ENCODE data around the gene PDCD11.

- TF ChIP-seq, protein P1, sequence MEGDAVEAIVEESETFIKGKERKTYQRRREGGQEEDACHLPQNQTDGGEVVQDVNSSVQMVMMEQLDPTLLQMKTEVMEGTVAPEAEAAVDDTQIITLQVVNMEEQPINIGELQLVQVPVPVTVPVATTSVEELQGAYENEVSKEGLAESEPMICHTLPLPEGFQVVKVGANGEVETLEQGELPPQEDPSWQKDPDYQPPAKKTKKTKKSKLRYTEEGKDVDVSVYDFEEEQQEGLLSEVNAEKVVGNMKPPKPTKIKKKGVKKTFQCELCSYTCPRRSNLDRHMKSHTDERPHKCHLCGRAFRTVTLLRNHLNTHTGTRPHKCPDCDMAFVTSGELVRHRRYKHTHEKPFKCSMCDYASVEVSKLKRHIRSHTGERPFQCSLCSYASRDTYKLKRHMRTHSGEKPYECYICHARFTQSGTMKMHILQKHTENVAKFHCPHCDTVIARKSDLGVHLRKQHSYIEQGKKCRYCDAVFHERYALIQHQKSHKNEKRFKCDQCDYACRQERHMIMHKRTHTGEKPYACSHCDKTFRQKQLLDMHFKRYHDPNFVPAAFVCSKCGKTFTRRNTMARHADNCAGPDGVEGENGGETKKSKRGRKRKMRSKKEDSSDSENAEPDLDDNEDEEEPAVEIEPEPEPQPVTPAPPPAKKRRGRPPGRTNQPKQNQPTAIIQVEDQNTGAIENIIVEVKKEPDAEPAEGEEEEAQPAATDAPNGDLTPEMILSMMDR (IDR thresholded peaks at IDR 0.05; ENCODE audit: insufficient read depth, low read length), result no peak
- TF ChIP-seq POLR2AphosphoS5 (IDR thresholded peaks at IDR 0.05; ENCODE audit: low read depth) (no peak), REST (IDR thresholded peaks at IDR 0.05; ENCODE audit: insufficient replicate concordance, low read depth) (no peak), GABPA (IDR thresholded peaks at IDR 0.05; ENCODE audit: low read depth) (no peak), SPI1 (IDR thresholded peaks at IDR 0.05; ENCODE audit: borderline replicate concordance, low read depth) (no peak)
Measured at GRCh38 chr10:103455235-103455634, 58.8 kb downstream of the PDCD11 start.

Data from HL-60 (cell line).